Smooth muscle cell (in vitro differentiated cells): ENCODE results near the gene PLEKHA7. TPM values are rescaled to one million over a fixed set of nuclear protein-coding genes. Genes with fewer than 3 reads are reported as not detected.

Experiments
- DNase-seq: peaks from one replicate; lab custom pipeline; 2025; ENCODE audit not compliant: unreplicated experiment; lab: John Stamatoyannopoulos, UW
- H2AFZ ChIP-seq: fragments of 200-600 bp; sonication (generic); 2 replicates; pipeline ENCODE4 v1.6.0; 2016; ENCODE audit warnings: antibody characterized with exemption, low read depth, mild to moderate bottlenecking
- H3F3A ChIP-seq: fragments of 200-600 bp; sonication (generic); 2 replicates; pipeline ENCODE4 v1.6.0; 2017; ENCODE audit warnings: antibody characterized with exemption, low read depth
- H3K27ac ChIP-seq: fragments of 200-600 bp; sonication (generic); 2 replicates; pipeline ENCODE4 v1.5.1; 2016; ENCODE audit warnings: low read depth, mild to moderate bottlenecking
- H3K27me3 ChIP-seq: fragments of 200-600 bp; sonication (generic); 2 replicates; pipeline ENCODE4 v1.6.1; 2016; ENCODE audit warnings: low read depth, mild to moderate bottlenecking
- H3K36me3 ChIP-seq: fragments of 200-600 bp; sonication (generic); 2 replicates; pipeline ENCODE4 v1.5.1; 2016; ENCODE audit warnings: low read depth
- H3K4me1 ChIP-seq: fragments of 200-600 bp; sonication (generic); 2 replicates; pipeline ENCODE4 v1.5.1; 2016; ENCODE audit warnings: low read depth
- H3K4me2 ChIP-seq: fragments of 200-600 bp; sonication (generic); 2 replicates; pipeline ENCODE4 v1.6.0; 2016; ENCODE audit warnings: mild to moderate bottlenecking
- H3K4me3 ChIP-seq: fragments of 200-600 bp; sonication (generic); 2 replicates; pipeline ENCODE4 v1.5.1; 2016; ENCODE audit warnings: mild to moderate bottlenecking
- H3K79me2 ChIP-seq: fragments of 200-600 bp; sonication (generic); 2 replicates; pipeline ENCODE4 v1.6.0; 2016; ENCODE audit warnings: low read depth, mild to moderate bottlenecking
- H3K9ac ChIP-seq: fragments of 200-600 bp; sonication (generic); 2 replicates; pipeline ENCODE4 v1.6.0; 2016; ENCODE audit warnings: low read depth
- H3K9me3 ChIP-seq: fragments of 200-600 bp; sonication (generic); replicated peaks from 2 replicates; pipeline ENCODE4 v1.5.1; 2016; ENCODE audit warnings: low read depth
- H4K20me1 ChIP-seq: fragments of 200-600 bp; sonication (generic); 2 replicates; pipeline ENCODE4 v1.6.0; 2016; ENCODE audit warnings: low read depth
- CTCF ChIP-seq: fragments of 200-600 bp; sonication (generic); IDR thresholded peaks from 2 replicates; pipeline ENCODE4 v1.5.1; 2017; ENCODE audit warnings: borderline replicate concordance, mild to moderate bottlenecking, antibody characterized with exemption; ENCODE audit not compliant: insufficient read depth, poor library complexity, severe bottlenecking
- WGBS: methylation state at CpG from one replicate; pipeline ENCODE4 v1.1.7; 2016; ENCODE audit warnings: low lambda C conversion rate; 5-methylcytosine and 5-hydroxymethylcytosine counted together
- polyA plus RNA-seq: library from polyadenylated mRNA; unstranded; fragments of >200 nt; fragmentation: Nextera tagmentation; extraction: Ambion mirVana; gene quantifications from 2 replicates; pipeline ENCODE4 v1.2.1, GENCODE V29; 2016
- total RNA-seq: library from RNA; depleted of rRNA; stranded (reverse); fragments of >200 nt; gene quantifications from 2 replicates; pipeline ENCODE4 v1.2.3, GENCODE V29; 2014

PLEKHA7 gene
- total and polyA plus RNA-seq, 2 experiments from 2014 or later: 0.19 to 22.2 TPM

DNA sequence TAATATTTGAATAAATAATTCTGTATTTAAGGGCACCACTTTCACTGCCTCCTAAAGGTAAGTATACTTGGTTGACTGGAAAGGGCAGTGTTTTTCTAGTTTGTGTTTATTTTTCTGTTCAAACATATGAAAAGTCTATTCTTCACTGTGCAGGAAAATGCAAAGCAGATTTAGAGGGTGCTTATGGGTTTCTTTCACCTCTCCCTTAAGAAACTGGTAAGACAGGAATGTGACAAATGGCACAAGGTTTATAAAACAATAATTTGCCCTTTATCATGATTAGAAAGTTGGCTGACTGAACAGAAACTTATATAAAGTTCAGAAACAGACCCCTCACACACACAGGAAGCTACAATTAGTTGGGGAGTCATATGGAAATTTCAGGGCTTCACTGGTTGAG lies 60.6 kb downstream of the PLEKHA7 start:
- Histone ChIP-seq H3K4me2 (no peak overlapping the region), H3K9ac (no peak overlapping the region), H4K20me1 (no peaks in the 10 kb centered on the region), H3K27ac (no peak overlapping the region), H3K79me2 (no peaks in the 10 kb centered on the region), H3K27me3 (no peaks in the 10 kb centered on the region), H3K36me3 (no peaks in the 10 kb centered on the region), H2AFZ (no peak overlapping the region), H3K9me3 (no peaks in the 10 kb centered on the region), H3F3A (no peaks in the 10 kb centered on the region), H3K4me3 (no peak overlapping the region), H3K4me1 (peaks cover 4% of the 10 kb centered on the region)
- TF ChIP-seq CTCF: no peak
- DNase-seq: no peak

DNA sequence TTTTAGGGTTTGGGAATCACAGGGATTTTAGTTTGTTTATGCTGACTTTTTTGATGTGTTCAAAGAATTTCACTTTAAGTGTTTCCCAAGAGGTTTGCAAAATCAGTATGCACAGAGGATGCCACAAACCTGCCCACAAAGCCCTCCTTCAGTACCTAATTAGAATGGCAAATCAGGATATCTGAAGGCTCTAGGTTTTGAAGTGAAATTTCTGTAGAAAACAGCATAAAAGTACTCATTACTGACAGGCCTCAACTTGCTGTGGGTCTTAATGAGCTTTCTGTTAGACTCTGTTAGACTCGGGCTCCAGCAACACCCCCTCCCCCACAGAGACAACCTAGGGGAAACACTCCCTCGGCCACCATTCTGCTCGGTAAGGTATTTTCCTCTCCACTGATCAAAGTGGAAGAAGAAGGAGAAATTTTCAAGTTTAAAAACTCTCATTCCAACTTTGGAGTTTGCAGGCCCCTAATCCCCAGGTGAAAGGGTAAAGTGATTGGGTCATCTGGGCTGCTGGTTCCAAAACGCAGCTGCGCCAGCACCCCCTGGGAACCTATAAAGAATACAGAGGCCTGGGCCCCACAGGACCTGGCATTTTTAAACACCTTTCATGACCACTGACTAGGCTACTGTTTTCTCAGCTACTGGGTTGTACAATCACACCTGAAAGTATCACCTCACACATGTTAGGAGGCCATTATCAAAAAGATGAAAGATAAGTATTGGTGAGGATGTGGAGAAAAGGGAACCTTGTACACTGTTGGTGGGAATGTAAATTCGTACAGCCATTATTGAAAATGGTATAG lies 67.5 kb downstream of the PLEKHA7 start:
- WGBS: 65% methylated on average over 6 of the region's 6 CpGs
- Histone ChIP-seq H4K20me1 (no peaks in the 10 kb centered on the region), H3K4me1 (peaks cover 9% of the 10 kb centered on the region), H3K4me3 (no peak overlapping the region), H3K36me3 (no peaks in the 10 kb centered on the region), H3K4me2 (no peak overlapping the region), H3K27ac (no peak overlapping the region), H3K27me3 (no peaks in the 10 kb centered on the region), H3K9me3 (no peaks in the 10 kb centered on the region), H3F3A (no peaks in the 10 kb centered on the region), H3K79me2 (no peaks in the 10 kb centered on the region), H3K9ac (no peak overlapping the region), H2AFZ (no peak overlapping the region)
- no peak for TF ChIP-seq CTCF
- DNase-seq: no peak

DNA sequence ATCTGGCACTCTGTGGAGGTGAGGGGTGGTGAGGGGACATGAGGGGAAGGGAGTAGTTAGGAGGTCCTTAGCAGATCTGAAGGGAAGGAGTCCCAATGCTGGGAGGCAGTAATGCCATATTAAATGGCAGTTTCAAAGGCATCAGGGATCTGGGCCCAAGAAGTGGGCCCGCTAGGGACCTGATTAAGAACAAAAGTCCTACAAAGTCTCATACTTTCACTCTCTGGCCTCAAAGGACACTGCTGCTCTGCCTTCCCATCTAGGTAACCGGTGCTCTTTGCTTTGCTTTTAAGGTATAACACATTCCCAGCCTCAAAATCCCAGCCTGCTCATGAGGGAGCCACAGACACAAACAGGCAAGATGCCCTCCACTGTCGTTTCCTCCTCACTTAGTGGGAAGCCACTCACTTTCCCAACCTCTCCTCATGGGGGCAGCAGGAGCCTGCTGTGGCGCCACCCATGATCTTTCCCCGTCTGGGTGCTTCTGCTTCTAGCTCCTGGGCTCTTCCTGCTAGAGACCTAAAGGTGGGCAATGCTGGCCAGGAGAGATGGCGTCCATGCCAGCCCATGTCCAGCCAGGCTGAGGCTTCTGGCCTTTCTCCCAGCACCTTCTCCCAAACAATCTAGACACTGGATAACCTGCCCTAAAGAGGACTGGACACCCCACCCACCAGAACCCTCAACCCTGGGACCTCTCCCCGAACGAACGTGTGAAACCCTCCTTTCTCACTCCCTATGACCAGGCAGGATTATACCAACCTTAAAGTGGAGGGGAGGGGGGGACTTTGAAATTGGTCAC lies 68.3 kb downstream of the PLEKHA7 start:
- Histone ChIP-seq H3K4me2 (no peak overlapping the region), H3K4me1 (peaks cover 9% of the 10 kb centered on the region), H2AFZ (no peak overlapping the region), H3K9ac (no peak overlapping the region), H3K27ac (no peak overlapping the region), H3K36me3 (no peaks in the 10 kb centered on the region), H3K4me3 (no peak overlapping the region), H3F3A (no peaks in the 10 kb centered on the region), H3K9me3 (no peaks in the 10 kb centered on the region), H3K79me2 (no peaks in the 10 kb centered on the region), H3K27me3 (no peaks in the 10 kb centered on the region), H4K20me1 (no peaks in the 10 kb centered on the region)
- peak; percentile 52 for TF ChIP-seq CTCF
- WGBS: 54% methylated on average over 9 of the region's 9 CpGs
- DNase-seq: no peak
